ENCODE measurements around the gene RCSD1.

- TF ChIP-seq CTCF (IDR thresholded peaks at IDR 0.05; ENCODE audit: poor library complexity): no peak
- TF ChIP-seq EZH2 (IDR thresholded peaks at IDR 0.05; ENCODE audit: borderline replicate concordance): no peak
These were observed 92.3 kb downstream of the RCSD1 start for GRCh38 chr1:167722152-167722869.

Measured in hepatocyte (in vitro differentiated cells).